Epithelial cell of alveolus of lung (primary cell): ENCODE measurements around the gene GNAO1. TPM values are rescaled to one million over a fixed set of nuclear protein-coding genes. Genes with fewer than 3 reads are reported as not detected.

ENCODE experiments used
- total RNA-seq: library from RNA; depleted of rRNA; stranded (reverse); fragments of >200 nt; gene quantifications from 2 replicates; pipeline ENCODE4 v1.2.1, GENCODE V29; 2015

GNAO1 gene
- total RNA-seq, result 0.08 TPM in 1 of 2 replicates, not detected in the other

GRCh38 chr16:56191156-56191815, at the start of gene GNAO1:
Gene GNAO1 (plus strand): TSS chr16:56191489. CDS start chr16:56192236, 747 bp downstream.

Other genes with a start within 250 kb of the GNAO1 start
- gene AMFR, start 234.1 kb downstream of the GNAO1 start, total RNA-seq, result 121 and 137 TPM in 2 replicates